AG04449 (cell line): ENCODE results near the gene PLEKHG4B.
"Not testable (repeated sequence)": the region's sequence is repeated elsewhere in the genome, so short reads cannot be mapped to it uniquely, and the experiment has no call there.

Experiments
- CTCF ChIA-PET: fragments of 350-600 bp; formaldehyde crosslinking; extraction: SDS; loops from one replicate; lab custom pipeline; 2021; ENCODE audit warnings: antibody characterized with exemption; lab: Yijun Ruan, JAX
- POLR2A ChIA-PET: fragments of 400-600, 350-600 bp; formaldehyde crosslinking; extraction: SDS; loops from one replicate; lab custom pipeline; 2020; ENCODE audit warnings: antibody characterized with exemption, inconsistent platforms; lab: Yijun Ruan, JAX
- DNase-seq: peaks from one replicate; pipeline ENCODE4 v3.0.0-alpha.2; 2010; ENCODE audit warnings: low read depth, low spot score
- H3K4me3 ChIP-seq: 2 replicates; pipeline ENCODE4 v1.5.1; 2011; ENCODE audit warnings: low read depth, mild to moderate bottlenecking, control low read depth, low read length
- TF ChIP-seq, protein P1 (sequence below): IDR thresholded peaks from one replicate; pipeline ENCODE4 v1.5.1; 2011; ENCODE audit warnings: mild to moderate bottlenecking, moderate library complexity, low read length, control low read depth, inconsistent platforms; ENCODE audit not compliant: insufficient read depth; ENCODE audit errors: missing control alignments

PLEKHG4B gene

DNA sequence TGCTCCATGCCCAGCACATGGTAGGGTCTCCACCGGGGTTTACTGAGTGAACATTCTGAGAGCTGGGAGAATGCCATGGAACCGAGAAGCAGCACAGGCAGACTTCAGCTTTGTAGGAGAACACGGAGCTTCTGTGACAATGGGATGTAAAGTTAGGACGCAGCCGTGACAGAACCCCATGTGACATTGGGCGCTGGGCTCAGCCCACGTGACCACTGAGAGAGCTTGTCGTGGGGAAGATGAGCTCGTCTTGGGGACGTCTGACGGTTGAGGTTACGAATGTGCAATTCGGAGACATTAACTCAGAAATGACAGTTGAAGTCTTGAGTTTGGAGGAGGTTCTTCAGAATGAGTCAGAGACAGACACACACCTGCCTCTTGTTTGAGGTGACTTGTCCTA lies 139.7 kb downstream of the PLEKHG4B start:
- TF ChIP-seq, protein P1, sequence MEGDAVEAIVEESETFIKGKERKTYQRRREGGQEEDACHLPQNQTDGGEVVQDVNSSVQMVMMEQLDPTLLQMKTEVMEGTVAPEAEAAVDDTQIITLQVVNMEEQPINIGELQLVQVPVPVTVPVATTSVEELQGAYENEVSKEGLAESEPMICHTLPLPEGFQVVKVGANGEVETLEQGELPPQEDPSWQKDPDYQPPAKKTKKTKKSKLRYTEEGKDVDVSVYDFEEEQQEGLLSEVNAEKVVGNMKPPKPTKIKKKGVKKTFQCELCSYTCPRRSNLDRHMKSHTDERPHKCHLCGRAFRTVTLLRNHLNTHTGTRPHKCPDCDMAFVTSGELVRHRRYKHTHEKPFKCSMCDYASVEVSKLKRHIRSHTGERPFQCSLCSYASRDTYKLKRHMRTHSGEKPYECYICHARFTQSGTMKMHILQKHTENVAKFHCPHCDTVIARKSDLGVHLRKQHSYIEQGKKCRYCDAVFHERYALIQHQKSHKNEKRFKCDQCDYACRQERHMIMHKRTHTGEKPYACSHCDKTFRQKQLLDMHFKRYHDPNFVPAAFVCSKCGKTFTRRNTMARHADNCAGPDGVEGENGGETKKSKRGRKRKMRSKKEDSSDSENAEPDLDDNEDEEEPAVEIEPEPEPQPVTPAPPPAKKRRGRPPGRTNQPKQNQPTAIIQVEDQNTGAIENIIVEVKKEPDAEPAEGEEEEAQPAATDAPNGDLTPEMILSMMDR, result no peak
- POLR2A ChIA-PET, result no interaction called here
- no peak for DNase-seq
- H3K4me3 ChIP-seq, result no peak overlapping the region
- CTCF ChIA-PET, result interaction anchor here (0.7 to 1.6 kb wide), 2 partner anchors 13 to 43 kb away, joined by 3 to 4 read pairs; partner anchors contain the start of gene SDHA

DNA sequence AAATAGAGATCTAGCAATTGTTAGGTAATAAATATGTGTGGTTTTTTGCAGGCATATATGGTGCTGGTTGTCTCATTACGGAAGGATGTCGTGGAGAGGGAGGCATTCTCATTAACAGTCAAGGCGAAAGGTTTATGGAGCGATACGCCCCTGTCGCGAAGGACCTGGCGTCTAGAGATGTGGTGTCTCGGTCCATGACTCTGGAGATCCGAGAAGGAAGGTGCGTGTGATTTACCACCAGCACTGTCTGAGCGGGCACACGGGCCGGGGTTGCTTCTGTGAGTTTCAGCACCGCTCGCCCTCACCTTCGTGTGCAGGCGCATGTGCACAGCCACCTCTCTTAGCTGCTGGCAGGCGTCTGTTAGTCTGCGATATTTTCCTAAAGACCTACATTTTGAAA lies 141.5 kb downstream of the PLEKHG4B start:
- CTCF ChIA-PET, POLR2A ChIA-PET, DNase-seq, H3K4me3 ChIP-seq: not testable (repeated sequence)

DNA sequence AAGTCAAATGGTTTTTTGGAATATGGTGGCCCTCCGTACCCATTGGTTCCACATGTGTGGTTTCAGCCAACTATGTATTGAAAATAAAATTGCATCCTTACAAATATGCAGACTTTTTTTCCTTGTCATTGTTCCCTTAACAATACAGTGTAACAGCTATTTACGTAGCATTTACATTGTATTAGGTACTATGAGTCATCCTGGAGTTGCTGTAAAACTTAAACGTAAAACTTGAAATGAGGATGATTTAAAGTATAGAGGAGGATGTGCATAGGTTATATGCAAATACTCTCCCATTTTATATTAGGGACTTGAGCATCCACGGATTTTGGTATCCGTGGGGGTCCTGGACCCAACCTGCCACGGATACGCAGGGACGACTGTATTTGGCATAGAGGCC lies 142.5 kb downstream of the PLEKHG4B start:
- ChIA-PET CTCF (no interaction called here), POLR2A (interaction anchor here (0.6 kb wide), 1 partner anchor 91 kb away, joined by 3 read pairs; no protein-coding TSS in a partner anchor)
- TF ChIP-seq, protein P1, result no peak
- DNase-seq, result no peak
- H3K4me3 ChIP-seq, result no peak overlapping the region

DNA sequence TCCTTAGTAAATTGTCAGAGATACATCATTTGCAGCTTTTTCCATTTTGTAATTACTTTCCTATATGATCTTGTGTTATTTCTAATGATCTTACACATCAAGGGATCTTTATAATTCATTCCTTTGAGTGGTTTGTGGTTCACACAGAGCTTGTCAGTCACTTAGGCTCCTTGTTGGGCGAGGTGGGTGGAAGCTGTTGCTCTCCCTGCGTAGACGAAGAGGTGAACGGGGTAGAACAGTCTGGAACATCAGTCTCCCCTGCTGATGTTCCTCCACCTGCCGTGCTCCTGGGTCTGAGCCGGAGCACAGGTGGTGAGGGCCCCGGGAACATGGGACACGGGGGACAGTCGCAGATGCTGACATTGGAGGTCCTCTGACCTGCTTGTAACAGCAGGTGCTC lies 143.6 kb downstream of the PLEKHG4B start:
- POLR2A ChIA-PET, CTCF ChIA-PET: not testable (repeated sequence)

DNA sequence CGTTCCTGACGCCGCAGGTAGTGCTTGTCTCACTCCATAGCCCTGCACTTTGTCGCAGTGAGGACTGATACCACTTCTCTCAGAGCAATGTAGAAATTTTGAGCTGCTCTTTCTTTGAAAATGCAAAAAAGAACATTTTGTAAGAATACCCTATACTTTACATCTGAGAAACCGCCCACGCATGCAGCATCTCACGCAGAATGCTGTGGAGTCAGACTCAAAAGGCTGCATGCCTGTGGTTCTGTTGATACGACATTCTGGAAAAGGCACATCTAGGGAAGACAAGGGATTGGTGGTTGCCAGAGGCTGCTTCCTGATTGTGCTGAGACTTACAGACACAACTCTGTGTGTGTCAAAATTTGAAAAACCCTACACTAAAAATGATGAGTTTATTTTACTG lies 146.0 kb downstream of the PLEKHG4B start:
- DNase-seq, H3K4me3 ChIP-seq, POLR2A ChIA-PET, CTCF ChIA-PET: not testable (repeated sequence)

More for the DNA sequence above, 143.6 kb downstream of the PLEKHG4B start:
- DNase-seq, H3K4me3 ChIP-seq: not testable (repeated sequence)
